ENCODE results near the gene MLLT10.

The MLLT10 gene

DNA sequence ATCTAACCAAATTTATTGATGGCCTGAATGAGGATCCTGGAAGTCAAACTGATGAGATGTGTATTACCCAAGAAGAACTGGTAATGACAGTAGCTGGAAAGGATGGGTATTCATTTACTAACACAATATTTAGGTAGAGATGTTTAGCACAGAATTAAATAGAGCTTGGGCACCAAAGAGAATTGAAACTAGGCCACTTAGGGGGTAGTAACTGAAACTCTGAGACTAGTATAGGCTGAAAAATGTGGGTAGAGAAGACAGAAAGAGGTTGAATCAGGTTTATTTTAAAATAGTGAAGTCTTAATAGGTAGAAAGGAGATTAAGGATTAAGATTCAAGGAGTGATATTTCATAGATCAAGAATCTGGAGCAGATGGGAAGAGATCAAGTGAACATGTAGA, 155.8 kb downstream of the MLLT10 start:
- Histone ChIP-seq H3K4me3 (ENCODE audit: severe bottlenecking) (no peak overlapping the region), H3K4me1 (ENCODE audit: insufficient read depth, poor library complexity, severe bottlenecking) (no peaks in the 10 kb centered on the region), H3K36me3 (ENCODE audit: low read depth) (peaks cover 26% of the 10 kb centered on the region), H3K27ac (ENCODE audit: poor library complexity, severe bottlenecking) (no peak overlapping the region), H3K27me3 (ENCODE audit: insufficient read depth, poor library complexity, severe bottlenecking) (no peaks in the 10 kb centered on the region), H3K9me3 (ENCODE audit: severe bottlenecking) (no peaks in the 10 kb centered on the region)
- DNase-seq (ENCODE audit: low spot score) (no peak), ATAC-seq (ENCODE audit: low read depth) (no peak)
- no peak for TF ChIP-seq CTCF (IDR thresholded peaks at IDR 0.05; ENCODE audit: poor library complexity, severe bottlenecking)

GRCh38 chr10:21692916-21693315, 158.9 kb downstream of the MLLT10 start:
- ATAC-seq (ENCODE audit: low read depth) (no peak), DNase-seq (ENCODE audit: low spot score) (no peak)
- H3K4me1 ChIP-seq (ENCODE audit: insufficient read depth, poor library complexity, severe bottlenecking): no peaks in the 10 kb centered on the region
- no peak for TF ChIP-seq CTCF (IDR thresholded peaks at IDR 0.05; ENCODE audit: poor library complexity, severe bottlenecking)
- H3K27me3 ChIP-seq (ENCODE audit: insufficient read depth, poor library complexity, severe bottlenecking): no peaks in the 10 kb centered on the region
- no peak overlapping the region for H3K4me3 ChIP-seq (ENCODE audit: severe bottlenecking)
- peaks cover 14% of the 10 kb centered on the region for H3K36me3 ChIP-seq (ENCODE audit: low read depth)
- H3K27ac ChIP-seq (ENCODE audit: poor library complexity, severe bottlenecking): no peak overlapping the region
- H3K9me3 ChIP-seq (ENCODE audit: severe bottlenecking): no peaks in the 10 kb centered on the region

GRCh38 chr10:21693418-21693817, 159.4 kb downstream of the MLLT10 start:
- TF ChIP-seq CTCF (IDR thresholded peaks at IDR 0.05; ENCODE audit: poor library complexity, severe bottlenecking): no peak
- Histone ChIP-seq H3K4me1 (ENCODE audit: insufficient read depth, poor library complexity, severe bottlenecking) (no peaks in the 10 kb centered on the region), H3K9me3 (ENCODE audit: severe bottlenecking) (no peaks in the 10 kb centered on the region), H3K4me3 (ENCODE audit: severe bottlenecking) (no peak overlapping the region), H3K27me3 (ENCODE audit: insufficient read depth, poor library complexity, severe bottlenecking) (no peaks in the 10 kb centered on the region), H3K36me3 (ENCODE audit: low read depth) (peaks cover 17% of the 10 kb centered on the region), H3K27ac (ENCODE audit: poor library complexity, severe bottlenecking) (no peak overlapping the region)
- DNase-seq (ENCODE audit: low spot score): no peak
- ATAC-seq (ENCODE audit: low read depth): no peak

DNA sequence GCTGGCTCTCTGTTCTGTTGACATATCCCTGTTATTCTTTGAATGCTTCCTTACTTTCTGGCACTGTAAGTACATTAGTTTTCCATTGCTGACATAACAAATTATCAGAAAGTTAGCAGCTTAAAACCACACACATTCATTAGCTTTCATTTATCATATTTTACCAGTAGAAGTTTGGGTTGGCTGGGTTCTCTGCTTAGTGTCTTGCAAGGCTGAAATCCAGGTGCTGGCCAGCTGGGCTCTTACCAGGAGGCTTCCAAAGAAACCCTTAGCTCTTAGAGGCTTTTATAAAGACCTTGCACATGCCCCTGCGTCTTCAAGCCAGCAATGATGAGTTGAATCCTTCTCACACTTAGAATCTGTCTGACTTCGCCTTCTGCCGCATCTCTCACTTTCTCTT, 160.6 kb downstream of the MLLT10 start:
- no peak for ATAC-seq (ENCODE audit: low read depth)
- H3K36me3 ChIP-seq (ENCODE audit: low read depth): peaks cover 10% of the 10 kb centered on the region

More for the DNA sequence above, 160.6 kb downstream of the MLLT10 start:
- Histone ChIP-seq H3K9me3 (ENCODE audit: severe bottlenecking) (no peaks in the 10 kb centered on the region), H3K4me1 (ENCODE audit: insufficient read depth, poor library complexity, severe bottlenecking) (no peaks in the 10 kb centered on the region), H3K27me3 (ENCODE audit: insufficient read depth, poor library complexity, severe bottlenecking) (no peaks in the 10 kb centered on the region), H3K27ac (ENCODE audit: poor library complexity, severe bottlenecking) (no peak overlapping the region), H3K4me3 (ENCODE audit: severe bottlenecking) (no peak overlapping the region)
- no peak for TF ChIP-seq CTCF (IDR thresholded peaks at IDR 0.05; ENCODE audit: poor library complexity, severe bottlenecking)
- no peak for DNase-seq (ENCODE audit: low spot score)

Measured in RWPE2 (cell line).